Esophagus squamous epithelium (tissue), 4 donors: ENCODE results near the gene IZUMO1.

Experiments
- CTCF ChIP-seq, 6 experiments: fragments of 450-650 bp in 4 of 6; fragments of 200-600 bp in 2 of 6; sonication (generic) in 2 of 6; IDR thresholded peaks; one replicate each; pipeline ENCODE4 v1.5.1; 2016 to 2019; ENCODE audit warnings: antibody characterized with exemption in 6 of 6, mild to moderate bottlenecking in 4 of 6, moderate library complexity in 4 of 6
- POLR2A ChIP-seq, 4 donors: fragments of 450-650 bp; IDR thresholded peaks; one replicate each; pipeline ENCODE4 v1.6.1; 2017; ENCODE audit warnings: antibody characterized with exemption in 4 of 4, mild to moderate bottlenecking in 4 of 4, moderate library complexity in 3 of 4

- TF ChIP-seq CTCF (IDR thresholded peaks at IDR 0.05), result no peak
- TF ChIP-seq POLR2A (IDR thresholded peaks at IDR 0.05), result no peak
These were observed 20.2 kb downstream of the IZUMO1 start for GRCh38 chr19:48726556-48726955.
